H1 (cell line): Measurements from ENCODE around the gene MED31. TPM values are rescaled to one million over a fixed set of nuclear protein-coding genes. Genes with fewer than 3 reads are reported as not detected.

Experiments
- CTCF ChIP-seq, 3 experiments: IDR thresholded peaks; 1 replicate in 2 of 3; 2 replicates in 1 of 3; pipeline versions ENCODE4 v1.5.1 to v1.6.1; 2011; ENCODE audit warnings: low read length in 3 of 3, mild to moderate bottlenecking in 3 of 3, inconsistent platforms in 2 of 3, low read depth in 1 of 3, moderate library complexity in 1 of 3; ENCODE audit not compliant: insufficient read depth in 1 of 3; ENCODE audit errors: control extremely low read depth in 1 of 3
- polyA plus RNA-seq, 7 experiments: library from polyadenylated mRNA; depleted of rRNA in 3 of 7; stranded (reverse) in 5 of 7; unstranded in 2 of 7; fragments of >200 nt in 5 of 7; fragments of 200-250 nt in 2 of 7; gene quantifications; 1 replicate in 5 of 7; 2 replicates in 1 of 7; 4 replicates in 1 of 7; pipeline versions ENCODE4 v1.2.1 to v1.2.3, GENCODE V29; 2011 to 2013; ENCODE audit warnings: missing spikeins in 2 of 7, mixed read lengths in 2 of 7
- total RNA-seq: library from RNA; stranded (reverse); fragmentation: NEBNext Ultra II Directional; extraction: Animal tissue kit (Norgen Biotek cat#: 25700); gene quantifications from 2 replicates; pipeline ENCODE4 v1.2.1, GENCODE V29; 2021

MED31 gene
- total and polyA plus RNA-seq, 2 of the 8 experiments (the other 6 are each of a cell fraction or from before 2014, with no cell fraction given) = 4.6 to 12.3 TPM

DNA sequence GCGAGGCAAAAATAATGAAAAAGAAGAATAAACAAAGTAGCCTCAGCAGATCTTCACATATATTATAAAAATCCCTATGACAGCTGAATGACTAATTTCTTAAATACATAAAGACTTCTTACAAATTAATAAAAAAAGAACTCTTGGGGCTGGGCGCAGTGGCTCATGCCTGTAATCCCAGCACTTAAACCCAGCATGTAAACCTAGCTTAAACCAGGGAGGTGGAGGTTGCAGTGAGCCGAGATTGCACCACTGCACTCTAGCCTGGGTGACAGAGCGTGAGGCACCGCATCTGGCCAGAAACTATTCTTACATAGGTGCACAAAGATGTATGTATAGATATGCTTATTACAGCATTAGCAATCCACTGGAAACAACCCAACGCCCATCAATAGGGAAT is 27.8 kb upstream of the MED31 start (continued):
- no peak for TF ChIP-seq CTCF (IDR thresholded peaks at IDR 0.05; ENCODE audit: control extremely low read depth in 1 of 3, insufficient read depth in 1 of 3, low read depth in 1 of 3, low read length in 3 of 3)
